Measurements from ENCODE around the gene STOML3.

GRCh38 chr13:38944219-38944618, 46.4 kb downstream of the STOML3 start:
- TF ChIP-seq POLR2AphosphoS5 (IDR thresholded peaks at IDR 0.05), result no peak
- TF ChIP-seq POLR2A (IDR thresholded peaks at IDR 0.05; ENCODE audit: low read depth), result no peak
